Esophagus squamous epithelium (tissue), 4 donors: ENCODE results near the gene TMEM167A.

Experiments used
- POLR2A ChIP-seq, 4 donors: fragments of 450-650 bp; IDR thresholded peaks; one replicate each; pipeline ENCODE4 v1.6.1; 2017; ENCODE audit warnings: antibody characterized with exemption in 4 of 4, mild to moderate bottlenecking in 4 of 4, moderate library complexity in 3 of 4
- TF ChIP-seq, protein P1 (sequence below), 6 experiments: fragments of 450-650 bp in 4 of 6; fragments of 200-600 bp in 2 of 6; sonication (generic) in 2 of 6; IDR thresholded peaks; one replicate each; pipeline ENCODE4 v1.5.1; 2016 to 2019; ENCODE audit warnings: antibody characterized with exemption in 6 of 6, mild to moderate bottlenecking in 4 of 6, moderate library complexity in 4 of 6

GRCh38 chr5:83006683-83007283 lies 70.4 kb downstream of the TMEM167A start:
- TF ChIP-seq, protein P1, sequence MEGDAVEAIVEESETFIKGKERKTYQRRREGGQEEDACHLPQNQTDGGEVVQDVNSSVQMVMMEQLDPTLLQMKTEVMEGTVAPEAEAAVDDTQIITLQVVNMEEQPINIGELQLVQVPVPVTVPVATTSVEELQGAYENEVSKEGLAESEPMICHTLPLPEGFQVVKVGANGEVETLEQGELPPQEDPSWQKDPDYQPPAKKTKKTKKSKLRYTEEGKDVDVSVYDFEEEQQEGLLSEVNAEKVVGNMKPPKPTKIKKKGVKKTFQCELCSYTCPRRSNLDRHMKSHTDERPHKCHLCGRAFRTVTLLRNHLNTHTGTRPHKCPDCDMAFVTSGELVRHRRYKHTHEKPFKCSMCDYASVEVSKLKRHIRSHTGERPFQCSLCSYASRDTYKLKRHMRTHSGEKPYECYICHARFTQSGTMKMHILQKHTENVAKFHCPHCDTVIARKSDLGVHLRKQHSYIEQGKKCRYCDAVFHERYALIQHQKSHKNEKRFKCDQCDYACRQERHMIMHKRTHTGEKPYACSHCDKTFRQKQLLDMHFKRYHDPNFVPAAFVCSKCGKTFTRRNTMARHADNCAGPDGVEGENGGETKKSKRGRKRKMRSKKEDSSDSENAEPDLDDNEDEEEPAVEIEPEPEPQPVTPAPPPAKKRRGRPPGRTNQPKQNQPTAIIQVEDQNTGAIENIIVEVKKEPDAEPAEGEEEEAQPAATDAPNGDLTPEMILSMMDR (IDR thresholded peaks at IDR 0.05): no peak
- TF ChIP-seq POLR2A (IDR thresholded peaks at IDR 0.05): no peak
